GM19397 (cell line): ENCODE data around the gene FKBP5.
"Not testable (repeated sequence)": the region's sequence is repeated elsewhere in the genome, so short reads cannot be mapped to it uniquely, and the experiment has no call there.

Experiments used
- ATAC-seq: cut with Tn5 transposase; IDR thresholded peaks from one replicate; pipeline ENCODE4 v1.9.1; 2021; ENCODE audit warnings: mild to moderate bottlenecking, moderate library complexity; ENCODE audit not compliant: unreplicated experiment

Gene FKBP5

DNA sequence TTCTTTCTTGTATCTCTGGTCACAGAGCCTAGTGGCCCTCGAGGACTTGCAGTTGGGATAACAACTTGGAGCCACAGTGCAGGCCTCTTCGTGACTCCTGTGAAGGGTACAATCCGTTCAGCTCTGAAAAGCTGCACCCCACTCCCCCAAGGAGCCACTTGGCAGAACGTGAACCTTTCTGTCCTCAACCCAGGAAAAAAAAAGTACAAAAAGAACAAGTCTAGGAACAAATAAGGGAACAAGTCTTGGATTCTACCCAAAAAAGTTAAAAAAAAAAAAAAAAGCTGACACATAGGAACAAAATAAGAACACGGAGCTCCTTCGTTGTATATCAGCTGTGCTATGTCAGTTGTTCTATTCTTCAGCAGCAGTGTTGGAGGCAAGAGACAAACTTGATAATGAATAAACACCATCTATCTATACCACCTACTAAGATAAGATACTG is 98.1 kb downstream of the FKBP5 start:
- ATAC-seq, result no peak

DNA sequence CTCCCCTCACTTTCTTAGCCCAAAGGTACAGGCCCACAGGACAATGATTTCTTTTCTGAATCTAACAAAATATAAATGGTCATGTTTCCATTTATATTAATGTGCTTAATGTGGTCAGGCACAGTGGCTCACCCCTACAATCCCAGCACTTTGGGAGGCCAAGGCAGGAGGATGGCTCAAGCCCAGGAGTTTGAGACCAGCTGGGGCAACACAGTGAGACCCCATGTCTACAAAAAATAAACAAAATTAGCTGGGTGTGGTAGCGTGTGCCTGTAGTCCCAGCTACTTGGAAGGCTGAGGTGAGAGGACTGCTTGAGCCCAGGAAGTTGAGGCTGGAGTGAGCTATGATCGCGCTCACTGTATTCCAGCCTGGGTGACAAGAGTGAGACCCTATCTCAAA is 98.8 kb downstream of the FKBP5 start:
- no peak for ATAC-seq

DNA sequence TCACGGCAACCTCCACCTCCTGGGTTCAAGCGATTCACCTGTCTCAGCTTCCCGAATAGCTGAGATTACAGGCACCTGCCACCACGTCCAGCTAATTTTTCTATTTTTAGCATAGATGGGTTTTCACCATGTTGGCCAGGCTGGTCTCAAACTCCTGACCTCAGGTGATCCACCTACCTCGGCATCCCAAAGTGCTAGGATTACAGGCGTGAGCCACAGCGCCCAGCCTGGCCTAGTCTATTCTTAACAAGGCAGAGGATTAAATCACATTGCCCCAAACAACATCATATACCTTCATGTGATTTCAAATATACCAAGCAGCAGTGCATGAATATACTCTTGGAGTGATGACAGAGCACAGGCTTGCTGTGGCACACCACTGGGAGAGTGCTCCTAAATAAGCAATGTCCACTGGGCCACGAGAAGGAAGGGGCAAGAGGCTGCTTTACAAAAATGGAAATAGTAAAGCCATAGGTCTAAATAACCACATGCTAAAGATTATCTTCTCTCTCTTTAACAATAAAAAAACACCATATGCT is 99.4 kb downstream of the FKBP5 start:
- ATAC-seq, result no peak

DNA sequence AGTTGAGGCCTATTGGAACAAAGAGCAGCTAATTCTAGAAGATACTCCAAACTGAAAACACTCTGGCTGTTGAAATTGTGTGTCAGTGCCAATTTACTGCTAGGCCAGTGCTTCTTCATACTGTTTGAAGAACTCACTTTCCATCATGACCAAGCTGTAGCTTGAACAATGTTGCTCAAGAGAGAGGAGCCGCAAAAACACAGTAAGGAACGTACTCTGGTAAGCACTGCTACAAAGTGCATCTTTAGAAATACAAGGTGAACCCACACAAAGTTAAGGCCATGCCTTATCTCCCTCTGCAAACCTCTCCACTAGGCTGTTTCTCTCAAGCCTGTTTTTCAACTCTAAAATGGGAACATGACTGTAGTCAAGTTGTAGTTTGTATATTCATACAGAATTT is 101.5 kb downstream of the FKBP5 start:
- no peak for ATAC-seq

DNA sequence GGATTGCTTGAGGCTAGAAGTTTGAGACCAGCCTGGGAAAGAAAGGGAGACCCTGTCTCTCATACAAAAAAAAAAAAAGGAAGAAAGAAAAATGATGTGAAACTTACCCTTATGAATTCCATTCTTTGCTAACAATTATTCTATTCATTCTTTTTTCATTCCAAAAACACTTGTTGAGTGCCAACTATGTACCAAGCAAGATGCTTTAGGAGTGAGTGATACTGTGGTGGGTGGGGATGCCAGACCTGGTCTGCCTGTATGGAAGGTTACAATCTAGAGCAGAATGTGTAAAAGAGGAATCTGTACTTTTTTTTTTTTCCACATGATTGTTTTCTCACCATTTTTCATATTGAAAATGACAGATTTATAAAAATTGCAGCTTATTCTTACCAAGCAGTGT is 102.2 kb downstream of the FKBP5 start:
- no peak for ATAC-seq

DNA sequence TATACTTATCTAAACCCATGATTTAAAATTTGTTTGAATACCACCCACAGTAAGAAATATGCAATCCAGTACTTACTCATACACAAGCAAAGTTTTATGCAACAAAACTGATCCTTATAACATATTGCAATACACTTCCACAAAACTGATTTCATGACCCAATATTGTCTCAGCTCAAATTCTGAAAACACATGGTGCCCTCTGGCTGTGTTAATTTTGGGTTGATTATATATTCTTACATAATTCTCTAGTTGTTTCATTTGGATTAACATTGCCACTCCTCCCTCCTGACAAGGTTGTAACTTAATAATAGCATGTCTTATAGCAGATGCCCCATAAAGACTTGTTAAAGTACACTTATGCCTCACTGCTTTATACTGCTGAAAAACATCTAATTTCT is 103.1 kb downstream of the FKBP5 start:
- no peak for ATAC-seq

DNA sequence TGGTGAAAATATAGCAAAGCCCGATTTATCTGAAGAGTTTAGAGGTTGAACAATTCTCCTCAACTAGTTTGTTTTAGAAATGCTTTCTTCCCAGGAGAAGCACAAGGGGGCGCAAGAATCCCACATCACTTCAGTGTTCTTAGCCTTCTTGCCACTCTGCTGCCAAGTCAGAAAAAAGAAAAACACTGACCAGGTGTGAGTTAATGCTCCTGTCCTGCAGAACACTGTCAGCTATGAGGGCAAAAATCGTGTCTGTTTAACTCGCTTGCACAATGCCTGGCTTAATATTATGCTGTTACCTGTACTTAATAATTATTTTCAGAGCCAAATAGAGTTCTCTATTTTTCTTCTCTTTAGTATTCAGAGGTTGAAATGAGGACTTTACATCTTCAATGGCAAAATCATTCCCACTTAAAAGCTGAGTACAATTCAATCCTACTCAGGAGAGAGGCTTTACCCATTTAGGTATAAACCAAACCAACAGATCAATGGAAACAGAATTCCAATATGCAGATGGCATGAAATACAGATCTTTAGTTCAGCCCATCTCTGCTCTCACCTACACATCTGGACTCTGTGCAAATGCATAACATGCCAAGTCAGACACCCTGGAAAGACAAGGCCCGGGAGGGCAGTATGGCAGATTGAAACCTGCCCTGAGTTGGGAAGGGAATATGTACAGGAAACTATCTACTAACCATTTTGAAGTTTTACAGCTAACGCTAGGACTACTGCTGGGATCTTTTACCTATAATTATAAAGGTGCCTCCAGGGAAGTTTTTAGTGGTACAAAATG is 104.6 kb downstream of the FKBP5 start:
- no peak for ATAC-seq

DNA sequence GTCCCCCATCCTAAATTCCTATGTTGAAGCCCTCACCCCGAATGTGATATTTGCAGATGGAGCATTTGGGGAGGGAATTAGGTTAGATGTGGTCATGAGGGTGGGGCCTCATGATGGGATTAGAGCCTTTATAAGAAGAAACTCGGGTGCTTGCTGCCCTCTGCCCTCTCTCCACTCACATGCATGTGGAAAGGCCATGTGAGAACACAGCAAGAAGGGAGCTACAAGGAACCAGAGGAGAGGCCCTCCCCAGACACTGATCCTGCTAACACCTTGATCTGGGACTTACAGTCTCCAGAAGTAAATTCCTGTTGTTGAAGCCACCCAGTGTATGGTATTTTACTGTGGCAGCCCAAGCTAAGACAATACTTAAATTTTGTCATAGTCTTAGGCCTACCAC is 106.4 kb downstream of the FKBP5 start:
- no peak for ATAC-seq

DNA sequence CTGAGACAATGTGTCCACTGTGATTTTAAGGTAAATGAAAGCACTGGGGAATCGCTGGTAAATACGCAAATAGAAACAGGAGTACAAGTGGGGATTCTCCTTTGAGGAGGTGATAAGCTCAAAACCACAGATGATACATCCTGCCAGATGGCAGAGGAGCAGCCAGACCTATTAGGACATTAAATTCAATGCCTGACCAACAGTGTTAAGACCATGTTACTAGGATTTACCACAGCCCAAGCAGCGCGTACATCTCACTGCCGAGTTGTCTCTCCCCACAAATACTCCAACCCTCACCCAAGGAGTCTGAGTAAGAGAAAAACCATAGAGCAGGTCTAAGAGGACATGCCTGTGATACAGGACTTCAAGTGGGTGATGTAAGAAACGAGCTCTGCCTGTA is 107.1 kb downstream of the FKBP5 start:
- no peak for ATAC-seq

DNA sequence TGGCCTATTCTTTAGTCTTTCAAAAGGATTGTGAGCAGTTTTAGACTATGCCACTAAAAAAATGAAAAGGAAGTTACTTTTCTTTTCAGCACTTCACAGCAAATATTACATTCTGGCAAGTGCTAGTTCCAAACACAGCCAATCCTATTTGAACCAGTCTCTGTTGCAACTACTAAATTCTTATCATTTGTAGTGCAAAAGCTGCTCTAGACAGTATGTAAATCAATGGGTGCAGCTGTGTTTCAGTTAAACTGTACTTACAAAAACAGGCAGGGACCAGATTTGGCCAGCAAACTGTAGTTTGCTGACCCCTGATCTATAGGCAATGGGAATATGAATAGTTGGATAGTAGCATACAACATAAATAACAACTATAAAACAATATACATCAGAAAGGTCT is 107.9 kb downstream of the FKBP5 start:
- no peak for ATAC-seq

DNA sequence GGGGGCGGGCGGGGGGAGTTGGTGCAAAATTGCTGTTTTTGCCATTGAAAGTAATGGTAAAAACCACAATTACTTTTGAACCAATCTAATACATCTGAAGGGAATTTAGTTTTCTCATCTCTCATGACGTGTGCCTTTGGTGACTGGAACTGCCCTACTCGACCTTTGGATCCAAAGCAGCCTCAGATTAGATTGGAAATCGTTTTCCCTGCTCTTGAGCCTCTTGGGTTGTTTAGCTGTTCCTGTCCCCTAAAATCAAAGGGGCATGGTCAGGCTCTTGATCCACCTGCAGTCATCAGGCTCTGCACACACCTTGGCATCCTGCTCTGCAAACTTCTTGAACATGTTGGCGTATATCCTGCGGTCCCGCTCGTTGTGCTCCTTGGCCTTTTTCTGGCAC is 112.0 kb downstream of the FKBP5 start:
- ATAC-seq, result no peak

DNA sequence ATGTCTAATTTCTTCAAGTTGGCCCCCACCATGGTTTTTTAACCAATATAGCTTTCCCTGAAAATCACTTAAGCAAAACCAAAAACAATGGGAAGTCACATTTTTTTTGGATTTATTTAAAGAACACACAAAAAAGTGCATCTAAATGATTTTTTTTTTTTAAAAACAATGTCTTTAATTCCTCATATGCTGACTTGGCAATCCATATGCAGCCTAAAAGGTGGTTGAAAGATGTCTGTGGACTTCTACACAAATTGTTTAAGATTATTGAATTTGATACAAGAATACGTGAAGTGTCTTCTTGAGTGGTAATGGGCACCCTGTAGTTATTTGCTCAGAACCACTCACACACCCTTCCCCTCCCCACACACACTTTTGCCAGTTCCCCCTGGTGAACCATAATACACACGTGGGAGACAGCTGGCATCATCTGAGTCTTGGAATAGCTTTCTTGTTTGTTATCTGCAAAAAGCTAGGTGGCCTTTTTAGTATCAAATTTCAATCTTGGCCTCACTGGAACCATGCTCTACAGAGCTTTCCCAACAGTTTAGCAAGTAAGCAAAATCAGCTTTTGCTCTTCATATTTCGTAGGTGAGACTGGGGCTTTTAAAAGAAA is 115.1 kb downstream of the FKBP5 start:
- no peak for ATAC-seq

DNA sequence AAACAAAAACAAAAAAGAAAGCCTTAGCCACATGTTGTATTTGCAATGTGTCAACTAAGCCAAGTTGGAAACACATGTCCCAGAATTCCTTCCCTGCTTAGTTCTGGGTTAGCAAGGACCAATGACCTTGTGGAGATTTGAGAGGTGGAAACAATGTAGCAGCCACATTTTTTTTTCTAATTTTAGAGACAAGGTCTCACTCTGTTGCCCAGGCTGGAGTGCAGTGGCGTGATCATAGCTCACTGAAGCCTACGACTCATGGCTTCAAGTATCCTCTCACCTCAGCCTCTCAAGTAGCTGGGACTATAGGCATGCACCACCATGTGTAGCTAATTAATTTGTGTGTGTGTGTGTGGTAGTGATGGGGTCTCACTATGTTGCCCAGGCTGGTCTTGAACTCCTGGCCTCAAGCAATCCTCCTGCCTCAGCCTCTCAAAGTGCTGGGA is 117.8 kb downstream of the FKBP5 start:
- not testable (repeated sequence) for ATAC-seq

DNA sequence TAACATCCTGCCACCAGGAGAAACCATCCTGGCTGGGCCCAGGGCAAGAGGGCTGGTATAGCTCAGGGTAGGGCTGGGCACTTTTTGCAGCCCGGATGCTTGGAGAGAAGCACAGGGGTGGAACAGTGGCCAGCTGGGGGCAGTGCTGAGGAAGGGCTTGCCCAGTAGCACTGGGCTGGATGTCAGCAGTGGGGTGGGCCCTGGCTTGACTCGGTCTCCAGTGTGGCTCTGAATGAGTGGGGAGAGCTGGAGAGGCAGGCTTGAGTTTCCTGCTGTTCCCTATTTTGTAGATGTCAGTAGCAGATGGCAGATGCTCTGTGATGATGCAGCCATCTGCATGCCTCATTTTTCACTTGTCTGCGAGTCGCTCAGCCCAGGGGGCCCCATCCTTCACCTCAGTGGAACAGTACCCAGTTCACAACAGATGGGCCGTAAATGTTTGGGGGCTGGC is 119.7 kb downstream of the FKBP5 start:
- ATAC-seq, result no peak

DNA sequence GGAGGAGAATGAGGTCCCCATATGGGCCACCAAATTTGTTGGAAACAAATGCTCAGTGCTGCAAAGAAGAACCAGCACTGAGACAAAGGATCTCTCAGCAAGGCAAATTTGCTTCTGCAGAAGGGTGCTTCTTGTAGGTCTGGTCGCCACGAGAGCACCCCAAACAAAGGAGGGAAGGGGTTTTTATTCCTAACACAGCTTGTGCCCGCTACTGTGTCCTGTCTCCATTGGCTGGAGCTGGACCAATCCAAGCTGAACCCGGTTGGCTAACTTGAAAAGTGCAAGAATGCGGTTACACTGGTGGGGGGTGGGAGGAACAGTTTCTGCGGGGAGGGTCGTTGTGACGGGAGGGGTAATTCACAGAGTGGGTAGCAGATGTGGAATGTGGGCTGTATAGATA is 121.9 kb downstream of the FKBP5 start:
- no peak for ATAC-seq

DNA sequence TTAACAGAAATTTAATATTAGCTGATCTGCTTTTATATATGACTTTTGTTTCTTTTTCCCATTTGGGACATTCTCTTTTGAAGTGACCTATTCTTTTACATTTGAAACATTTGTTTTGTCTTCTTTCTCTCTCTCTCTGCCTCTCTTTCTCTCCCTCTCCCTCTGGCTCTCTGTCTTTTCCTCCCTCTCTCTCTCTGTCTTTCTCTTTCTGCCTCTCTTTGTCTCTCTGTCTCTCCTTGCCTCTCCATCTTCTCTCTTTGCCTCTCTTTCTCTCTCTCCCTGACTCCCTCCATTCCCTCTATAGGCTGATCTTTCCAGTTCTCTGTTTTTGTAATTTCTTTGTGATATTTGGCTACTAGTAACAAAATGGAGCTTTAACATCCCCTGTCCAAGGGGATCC is 124.0 kb downstream of the FKBP5 start:
- ATAC-seq, result no peak

DNA sequence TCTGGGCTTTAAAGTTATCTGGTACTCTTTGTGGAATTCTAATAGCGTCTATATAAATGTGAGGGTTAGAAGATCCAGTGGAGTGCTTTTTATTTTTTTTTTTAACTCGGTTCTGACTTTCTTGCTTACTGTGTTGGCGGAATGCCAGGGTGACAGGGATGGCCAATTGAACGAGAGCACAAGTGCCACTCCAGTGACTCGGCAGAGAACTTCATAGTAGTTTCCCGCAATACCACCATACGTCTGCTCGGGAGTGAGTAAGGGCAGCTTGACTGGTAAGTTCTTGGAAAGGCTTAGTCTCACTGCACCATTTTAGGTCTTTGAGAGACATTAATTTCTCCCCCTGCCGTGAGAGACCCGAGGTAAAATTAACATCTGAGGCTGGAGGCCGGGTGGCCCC is 126.7 kb downstream of the FKBP5 start:
- ATAC-seq, result no peak

DNA sequence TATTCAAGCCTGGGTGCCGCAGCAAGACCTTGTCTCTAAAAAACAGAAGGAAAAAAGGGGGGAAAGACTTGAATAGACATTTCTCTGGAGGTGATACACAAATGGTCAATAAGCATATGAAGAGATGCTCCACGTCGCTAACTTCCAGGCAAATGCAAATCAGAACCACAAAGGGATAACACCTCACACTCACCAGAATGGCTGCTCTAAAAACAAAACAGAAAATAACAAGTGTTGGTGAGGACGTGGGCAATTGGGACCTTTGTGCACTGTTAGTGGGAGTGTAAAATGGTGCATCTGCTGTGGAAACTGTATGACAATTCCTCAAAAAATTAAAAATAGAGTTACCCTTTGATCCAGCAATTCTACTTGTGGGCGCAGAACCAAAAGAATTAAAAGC is 127.6 kb downstream of the FKBP5 start:
- no peak for ATAC-seq

DNA sequence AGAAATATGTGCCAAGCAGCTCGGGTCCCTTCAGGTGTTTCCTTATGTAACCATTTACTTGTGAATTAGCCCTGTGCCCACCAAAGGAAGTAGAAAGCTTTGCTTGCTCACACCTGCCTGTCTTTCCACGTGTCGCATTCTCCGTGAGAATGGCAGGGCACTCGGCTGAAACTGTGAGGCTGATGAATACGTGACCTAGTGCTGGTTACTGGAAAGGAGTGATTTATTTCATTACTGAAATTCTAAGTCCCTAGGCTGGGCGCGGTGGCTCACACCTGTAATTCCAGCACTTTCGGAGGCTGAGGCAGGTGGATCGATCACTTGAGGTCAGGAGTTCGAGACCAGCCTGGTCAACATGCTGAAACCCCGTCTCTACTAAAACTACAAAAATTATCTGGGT is 130.1 kb downstream of the FKBP5 start:
- no peak for ATAC-seq

DNA sequence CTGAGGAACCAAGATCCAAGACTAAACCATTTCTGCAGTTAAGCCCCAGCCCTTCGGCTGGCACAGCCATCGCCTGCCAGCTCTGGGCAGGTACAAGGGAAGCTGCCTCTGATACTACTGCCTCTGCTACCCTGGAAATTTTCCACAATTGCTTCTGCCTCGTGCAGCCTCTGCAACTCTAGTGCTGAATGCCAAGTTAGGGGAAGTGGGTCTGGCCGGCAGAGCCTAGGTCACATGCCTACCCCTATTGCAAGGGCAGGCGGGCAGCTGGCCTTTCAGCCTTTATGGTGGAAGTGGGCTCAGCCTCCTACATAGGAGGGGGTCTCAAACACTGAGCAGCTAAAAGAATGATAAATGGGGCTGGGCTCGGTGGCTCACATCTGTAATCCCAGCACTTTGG is 131.5 kb downstream of the FKBP5 start:
- no peak for ATAC-seq

DNA sequence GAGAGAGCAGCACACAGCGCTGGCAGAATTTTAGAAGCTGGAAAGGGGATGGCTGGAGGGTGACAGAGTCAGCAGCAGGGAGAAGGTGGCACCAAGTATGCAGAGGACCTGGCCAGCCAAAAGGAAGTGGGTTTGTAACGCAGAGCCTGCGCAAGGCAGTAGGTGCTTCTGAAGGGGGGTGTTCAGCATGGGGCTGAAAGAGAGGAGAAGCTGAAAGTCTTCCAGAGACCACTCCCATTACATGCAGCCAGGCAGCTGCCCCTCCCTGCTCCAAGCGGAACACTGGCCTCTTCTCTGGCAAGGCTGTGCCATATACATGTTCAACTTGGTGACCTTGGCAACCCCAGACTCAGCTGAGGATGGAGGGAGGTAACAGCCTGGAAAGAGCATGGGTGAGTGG is 133.9 kb downstream of the FKBP5 start:
- ATAC-seq, result no peak

DNA sequence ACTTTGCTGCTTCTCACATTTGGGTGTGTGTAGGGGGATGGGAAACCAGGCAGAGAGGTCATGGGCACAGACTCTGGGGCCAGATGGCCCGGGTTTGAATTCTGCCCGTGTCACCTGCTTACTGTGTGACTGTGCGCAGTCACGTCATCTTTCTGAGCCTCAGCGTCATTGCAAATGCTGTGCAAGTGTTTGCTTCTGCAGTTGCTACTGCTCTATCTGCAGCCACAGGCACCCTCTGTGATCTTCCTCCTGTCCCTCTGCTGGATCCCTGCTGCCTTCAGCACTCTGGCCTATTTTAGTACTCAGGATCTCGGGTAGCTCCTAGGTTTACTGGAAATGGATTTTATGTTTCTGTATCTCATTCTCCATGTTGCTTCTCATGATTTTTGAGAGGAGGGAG is 135.4 kb downstream of the FKBP5 start:
- no peak for ATAC-seq
